Fibroblast of lung (primary cell): ENCODE results near the gene TPGS1.

ENCODE experiments used
- EZH2 ChIP-seq: IDR thresholded peaks from 2 replicates; pipeline ENCODE4 v1.5.1; 2012; ENCODE audit warnings: low read length, control low read depth, mild to moderate bottlenecking; ENCODE audit errors: missing control alignments
- TF ChIP-seq, protein P1 (sequence below), 2 donors: IDR thresholded peaks in 1 of 2; conservative IDR thresholded peaks in 1 of 2; 1 replicate in 1 of 2; 2 replicates in 1 of 2; pipeline ENCODE4 v1.5.1; 2011 to 2012; ENCODE audit warnings: low read length in 2 of 2, control low read depth in 1 of 2, inconsistent platforms in 1 of 2, low read depth in 1 of 2, mild to moderate bottlenecking in 1 of 2

- TF ChIP-seq, protein P1, sequence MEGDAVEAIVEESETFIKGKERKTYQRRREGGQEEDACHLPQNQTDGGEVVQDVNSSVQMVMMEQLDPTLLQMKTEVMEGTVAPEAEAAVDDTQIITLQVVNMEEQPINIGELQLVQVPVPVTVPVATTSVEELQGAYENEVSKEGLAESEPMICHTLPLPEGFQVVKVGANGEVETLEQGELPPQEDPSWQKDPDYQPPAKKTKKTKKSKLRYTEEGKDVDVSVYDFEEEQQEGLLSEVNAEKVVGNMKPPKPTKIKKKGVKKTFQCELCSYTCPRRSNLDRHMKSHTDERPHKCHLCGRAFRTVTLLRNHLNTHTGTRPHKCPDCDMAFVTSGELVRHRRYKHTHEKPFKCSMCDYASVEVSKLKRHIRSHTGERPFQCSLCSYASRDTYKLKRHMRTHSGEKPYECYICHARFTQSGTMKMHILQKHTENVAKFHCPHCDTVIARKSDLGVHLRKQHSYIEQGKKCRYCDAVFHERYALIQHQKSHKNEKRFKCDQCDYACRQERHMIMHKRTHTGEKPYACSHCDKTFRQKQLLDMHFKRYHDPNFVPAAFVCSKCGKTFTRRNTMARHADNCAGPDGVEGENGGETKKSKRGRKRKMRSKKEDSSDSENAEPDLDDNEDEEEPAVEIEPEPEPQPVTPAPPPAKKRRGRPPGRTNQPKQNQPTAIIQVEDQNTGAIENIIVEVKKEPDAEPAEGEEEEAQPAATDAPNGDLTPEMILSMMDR (conservative IDR thresholded peaks at IDR 0.05 in 1 of 2, IDR thresholded peaks at IDR 0.05 in 1 of 2; ENCODE audit: low read depth in 1 of 2, low read length in 2 of 2): no peak
- TF ChIP-seq EZH2: no peak
Measured at GRCh38 chr19:512547-513365, 5.5 kb downstream of the TPGS1 start.
